Tibial nerve (tissue), 4 donors: ENCODE results near the gene VSX2. TPM values are rescaled to one million over a fixed set of nuclear protein-coding genes. Genes with fewer than 3 reads are reported as not detected.
A peak's percentile ranks its signal among the peaks of the same experiment; 100 is the strongest.

Experiments used
- DNase-seq, 2 donors: peaks; one replicate each; pipeline ENCODE4 v3.0.0-alpha.2; 2019; ENCODE audit warnings: low spot score in 2 of 2
- H3K27ac ChIP-seq, 4 donors: fragments of 200-600 bp; sonication (generic) in 3 of 4; one replicate each; pipeline ENCODE4 v1.5.1; 2017 to 2019; ENCODE audit warnings: mild to moderate bottlenecking in 1 of 4
- H3K27me3 ChIP-seq, 2 donors: fragments of 200-600 bp; sonication (generic) in 1 of 2; one replicate each; pipeline versions ENCODE4 v1.5.1 to v1.6.0; 2017 to 2019
- H3K36me3 ChIP-seq, 3 donors: fragments of 200-600 bp; sonication (generic); one replicate each; pipeline ENCODE4 v1.5.1; 2018 to 2019
- H3K4me1 ChIP-seq, 4 donors: fragments of 200-600 bp; sonication (generic) in 3 of 4; one replicate each; pipeline ENCODE4 v1.5.1; 2017 to 2019
- H3K4me3 ChIP-seq, 4 donors: fragments of 200-600 bp; sonication (generic) in 3 of 4; one replicate each; pipeline ENCODE4 v1.5.1; 2017 to 2019; ENCODE audit warnings: mild to moderate bottlenecking in 1 of 4, moderate library complexity in 1 of 4
- H3K9me3 ChIP-seq, 4 donors: fragments of 200-600 bp; sonication (generic) in 3 of 4; one replicate each; pipeline ENCODE4 v1.5.1; 2017 to 2019
- EP300 ChIP-seq, 2 donors: sonication (generic); formaldehyde crosslinking; IDR thresholded peaks; one replicate each; pipeline ENCODE4 v1.6.1; 2017; ENCODE audit warnings: antibody characterized with exemption in 2 of 2, mild to moderate bottlenecking in 1 of 2
- POLR2A ChIP-seq, 2 donors: fragments of 450-650 bp; IDR thresholded peaks; one replicate each; pipeline ENCODE4 v1.6.1; 2017; ENCODE audit warnings: antibody characterized with exemption in 2 of 2, mild to moderate bottlenecking in 2 of 2, moderate library complexity in 2 of 2
- WGBS, 2 donors: methylation state at CpG; one replicate each; pipeline ENCODE4 v1.1.5; 2018; 5-methylcytosine and 5-hydroxymethylcytosine counted together
- total RNA-seq, 4 donors: library from RNA; depleted of rRNA; stranded (reverse); fragments of >200 nt; gene quantifications; one replicate each; pipeline ENCODE4 v1.1.0, GENCODE V29; 2016
- TF ChIP-seq, protein P1 (sequence below), 5 experiments: fragments of 200-600 bp in 3 of 5; fragments of 450-650 bp in 2 of 5; sonication (generic) in 3 of 5; IDR thresholded peaks; one replicate each; pipeline ENCODE4 v1.5.1; 2016 to 2019; ENCODE audit warnings: antibody characterized with exemption in 5 of 5, mild to moderate bottlenecking in 3 of 5, moderate library complexity in 2 of 5

The VSX2 gene
- total RNA-seq, 4 donors from 2014 or later: not detected

DNA sequence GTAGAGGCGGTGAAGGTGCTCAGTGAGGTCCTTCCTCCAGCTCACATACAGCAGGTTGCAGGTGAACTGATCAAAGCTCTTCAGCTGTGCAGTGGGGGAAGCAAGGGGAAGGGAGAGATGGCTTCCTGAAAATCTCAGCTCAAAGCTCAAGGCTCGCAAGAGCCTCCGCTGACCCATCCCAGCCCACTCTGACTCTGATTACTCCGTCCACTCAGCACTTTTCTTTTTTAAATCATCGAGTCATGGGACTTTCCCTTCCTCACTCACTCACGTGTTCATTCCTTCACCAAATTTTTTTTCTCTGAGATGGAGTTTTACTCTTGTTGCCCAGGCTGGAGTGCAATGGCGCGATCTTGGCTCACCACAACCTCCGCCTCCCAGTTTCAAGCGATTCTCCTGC lies 58.7 kb downstream of the VSX2 start:
- TF ChIP-seq, protein P1, sequence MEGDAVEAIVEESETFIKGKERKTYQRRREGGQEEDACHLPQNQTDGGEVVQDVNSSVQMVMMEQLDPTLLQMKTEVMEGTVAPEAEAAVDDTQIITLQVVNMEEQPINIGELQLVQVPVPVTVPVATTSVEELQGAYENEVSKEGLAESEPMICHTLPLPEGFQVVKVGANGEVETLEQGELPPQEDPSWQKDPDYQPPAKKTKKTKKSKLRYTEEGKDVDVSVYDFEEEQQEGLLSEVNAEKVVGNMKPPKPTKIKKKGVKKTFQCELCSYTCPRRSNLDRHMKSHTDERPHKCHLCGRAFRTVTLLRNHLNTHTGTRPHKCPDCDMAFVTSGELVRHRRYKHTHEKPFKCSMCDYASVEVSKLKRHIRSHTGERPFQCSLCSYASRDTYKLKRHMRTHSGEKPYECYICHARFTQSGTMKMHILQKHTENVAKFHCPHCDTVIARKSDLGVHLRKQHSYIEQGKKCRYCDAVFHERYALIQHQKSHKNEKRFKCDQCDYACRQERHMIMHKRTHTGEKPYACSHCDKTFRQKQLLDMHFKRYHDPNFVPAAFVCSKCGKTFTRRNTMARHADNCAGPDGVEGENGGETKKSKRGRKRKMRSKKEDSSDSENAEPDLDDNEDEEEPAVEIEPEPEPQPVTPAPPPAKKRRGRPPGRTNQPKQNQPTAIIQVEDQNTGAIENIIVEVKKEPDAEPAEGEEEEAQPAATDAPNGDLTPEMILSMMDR (IDR thresholded peaks at IDR 0.05): no peak
- TF ChIP-seq EP300 (IDR thresholded peaks at IDR 0.05) (no peak), POLR2A (IDR thresholded peaks at IDR 0.05) (no peak)
- Histone ChIP-seq H3K27ac (no peak overlapping the region), H3K27me3 (no peaks in the 10 kb centered on the region), H3K4me3 (no peak overlapping the region), H3K4me1 (peaks cover 0 to 18% (median 2%) of the 10 kb centered on the region in 4 donors), H3K9me3 (no peaks in the 10 kb centered on the region), H3K36me3 (peaks cover 0 to 60% (median 14%) of the 10 kb centered on the region in 3 donors)
- DNase-seq: no peak
- 85 to 90% methylated on average over 10 of the region's 10 CpGs for WGBS, 2 donors

DNA sequence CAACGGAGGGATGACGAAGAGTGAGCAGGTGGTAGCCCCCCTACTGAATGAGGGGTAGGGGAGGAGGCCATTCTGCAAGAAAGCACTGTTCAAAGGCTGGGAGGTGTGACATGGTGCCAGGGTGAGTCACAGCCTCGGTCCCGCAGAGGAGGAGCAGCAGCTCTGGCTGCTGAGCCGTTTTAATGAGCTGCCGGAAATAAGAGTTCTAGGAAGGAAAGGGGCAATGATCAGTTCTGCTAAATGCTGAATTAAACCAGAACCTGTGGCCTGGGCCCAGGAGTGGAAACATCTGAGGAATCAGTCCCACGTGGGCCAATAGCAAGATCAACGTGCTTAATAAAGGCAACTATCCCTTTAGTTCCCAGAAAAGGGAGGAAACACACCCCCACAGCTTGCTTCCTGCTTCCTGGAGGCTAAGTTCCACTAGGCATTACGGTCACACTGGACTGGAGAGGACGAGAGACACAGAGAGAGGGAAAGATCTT lies 59.9 kb downstream of the VSX2 start:
- no peak overlapping the region for H3K4me3 ChIP-seq
- DNase-seq: no peak
- WGBS, 2 donors: 56 to 63% methylated on average over 10 of the region's 10 CpGs
- TF ChIP-seq POLR2A (IDR thresholded peaks at IDR 0.05): no peak
- TF ChIP-seq EP300 (IDR thresholded peaks at IDR 0.05): peak in 1 of 2 donors; percentile 47
- peaks cover 0 to 51% (median 14%) of the 10 kb centered on the region in 3 donors for H3K36me3 ChIP-seq
- H3K9me3 ChIP-seq: no peaks in the 10 kb centered on the region
- H3K27ac ChIP-seq: peak overlapping the region in 1 of 4 donors; percentile 60
- H3K27me3 ChIP-seq: no peaks in the 10 kb centered on the region
- peaks cover 0 to 24% (median 4%) of the 10 kb centered on the region in 4 donors for H3K4me1 ChIP-seq

DNA sequence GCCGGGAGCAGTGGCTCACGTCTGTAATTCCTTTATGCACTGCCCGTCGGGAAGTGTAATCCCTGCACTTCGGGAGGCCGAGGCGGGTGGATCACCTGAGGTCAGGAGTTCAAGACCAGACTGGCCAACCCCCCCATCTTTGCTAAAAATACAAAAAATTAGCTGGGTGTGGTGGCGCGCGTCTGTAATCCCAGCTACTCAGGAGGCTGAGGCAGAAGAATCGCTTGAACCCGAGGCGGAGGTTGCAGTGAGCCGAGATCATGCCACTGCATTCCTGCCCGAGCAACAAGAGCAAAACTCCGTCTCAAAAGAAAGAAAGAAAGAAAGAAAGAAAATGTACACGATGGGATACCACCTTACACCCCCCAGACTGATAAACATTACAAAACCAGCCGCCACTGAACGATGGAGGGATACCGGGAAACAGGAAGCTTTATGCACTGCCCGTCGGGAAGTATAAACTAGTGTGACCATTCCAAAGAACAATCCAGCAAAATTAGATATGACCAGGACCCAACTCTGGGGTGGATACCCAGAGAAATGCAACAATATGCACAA lies 62.4 kb downstream of the VSX2 start:
- 15 to 23% methylated on average over 22 of the region's 22 CpGs for WGBS, 2 donors
- Histone ChIP-seq H3K36me3 (peaks cover 0 to 25% (median 14%) of the 10 kb centered on the region in 3 donors), H3K9me3 (no peaks in the 10 kb centered on the region), H3K4me3 (peak overlapping the region; percentile 66 to 87 (median 84)), H3K27ac (peak overlapping the region in 3 of 4 donors; percentile 86 to 92 (median 90)), H3K27me3 (no peaks in the 10 kb centered on the region), H3K4me1 (peaks cover 0 to 24% (median 4%) of the 10 kb centered on the region in 4 donors)
- no peak for DNase-seq
- TF ChIP-seq POLR2A (IDR thresholded peaks at IDR 0.05) (no peak), EP300 (IDR thresholded peaks at IDR 0.05) (no peak)
- TF ChIP-seq, protein P1 (IDR thresholded peaks at IDR 0.05): no peak

DNA sequence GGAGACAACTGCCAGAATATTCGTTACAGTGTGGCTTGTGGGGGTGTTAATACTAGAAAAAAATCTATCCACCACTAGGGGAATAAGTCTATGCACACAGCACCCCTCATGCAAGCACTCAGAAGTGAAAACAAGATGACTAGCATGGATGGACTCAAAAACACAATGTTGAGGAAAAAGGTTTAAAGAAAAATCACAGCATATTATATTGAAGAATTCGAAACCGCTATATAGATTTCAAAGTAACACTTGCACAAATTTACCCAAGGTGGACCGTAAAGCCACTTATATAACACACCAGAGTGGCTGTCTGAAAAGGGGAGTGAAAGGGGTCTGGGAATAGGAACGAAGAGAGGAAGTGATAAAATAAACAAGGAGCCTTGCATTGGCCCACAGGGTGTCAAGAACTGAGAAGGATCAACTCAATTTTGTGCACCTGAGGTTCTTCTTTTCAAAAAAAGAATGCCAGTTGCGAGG lies 62.9 kb downstream of the VSX2 start:
- peak overlapping the region; percentile 66 to 87 (median 84) for H3K4me3 ChIP-seq
- peaks cover 0 to 24% (median 4%) of the 10 kb centered on the region in 4 donors for H3K4me1 ChIP-seq
- no peak for DNase-seq
- TF ChIP-seq, protein P1 (IDR thresholded peaks at IDR 0.05): peak; percentile 23 to 55 (median 39)
- no peak for TF ChIP-seq POLR2A (IDR thresholded peaks at IDR 0.05)
- H3K27me3 ChIP-seq: no peaks in the 10 kb centered on the region
- 0 to 1% methylated on average over 6 of the region's 6 CpGs for WGBS, 2 donors
- H3K9me3 ChIP-seq: no peaks in the 10 kb centered on the region
- peaks cover 0 to 20% (median 9%) of the 10 kb centered on the region in 3 donors for H3K36me3 ChIP-seq
- peak overlapping the region; percentile 71 to 92 (median 88) for H3K27ac ChIP-seq

DNA sequence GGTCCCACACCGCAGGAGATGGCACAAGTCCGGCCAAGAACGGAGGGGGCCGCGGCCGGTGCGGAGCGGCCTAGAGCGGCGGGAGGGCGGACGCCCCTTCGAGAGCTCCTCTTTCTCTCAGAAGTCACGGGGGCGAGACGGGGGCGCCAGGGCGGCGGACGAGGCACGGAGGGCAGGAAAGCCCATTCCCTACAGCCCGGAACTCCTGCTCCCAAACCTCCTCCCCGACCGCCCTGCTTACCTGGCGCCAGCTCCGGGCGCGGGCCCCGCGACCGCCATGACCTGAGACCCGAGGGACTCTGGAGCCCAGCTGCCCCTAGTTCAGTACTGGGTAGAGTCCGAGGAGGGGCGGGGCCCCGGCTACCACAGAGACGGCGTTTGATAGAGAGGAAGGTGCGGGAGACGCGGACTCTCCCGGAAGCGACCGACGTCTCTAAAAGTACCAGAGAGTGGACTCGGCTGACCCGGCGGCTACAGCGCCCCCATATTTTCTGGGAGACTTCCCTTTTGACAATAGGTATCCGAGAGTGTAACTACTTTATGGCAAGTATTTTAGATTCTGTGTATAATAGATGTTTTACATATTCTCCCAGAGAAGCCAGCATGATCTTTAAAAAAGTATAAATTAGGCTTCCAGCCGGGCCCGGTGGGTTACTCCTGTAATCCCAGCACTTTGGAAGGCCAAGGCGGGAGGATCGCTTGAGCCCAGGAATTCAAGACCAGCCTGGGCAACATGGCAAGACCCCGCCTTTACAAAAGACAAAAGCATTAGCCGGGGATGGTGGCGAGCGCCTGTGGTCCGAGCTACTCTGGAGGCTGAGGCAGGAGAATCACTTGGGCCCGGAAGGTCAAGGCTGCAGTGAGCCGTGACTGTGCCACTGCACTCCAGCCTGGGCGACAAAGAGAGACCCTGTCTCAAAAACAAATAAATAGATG lies 63.7 kb downstream of the VSX2 start, which contains the start of gene ABCD4:
Gene ABCD4 (minus strand): TSS at position 301 of the 936 bp plus-strand sequence. CDS start 22 bp downstream, at position 279.
- peak; percentile 89 to 94 for DNase-seq
- Histone ChIP-seq H3K27me3 (no peaks in the 10 kb centered on the region), H3K36me3 (peaks cover 0 to 14% (median 2%) of the 10 kb centered on the region in 3 donors), H3K27ac (peak within 1 kb of the TSS; percentile 71 to 92 (median 88)), H3K9me3 (no peaks in the 10 kb centered on the region), H3K4me3 (peak within 1 kb of the TSS; percentile 66 to 87 (median 84)), H3K4me1 (peaks cover 0 to 24% (median 4%) of the 10 kb centered on the region in 4 donors)
- WGBS, 2 donors: 12 to 14% methylated on average over 54 to 55 of the region's 61 CpGs
- TF ChIP-seq EP300 (IDR thresholded peaks at IDR 0.05): peak; percentile 60 to 77
- TF ChIP-seq, protein P1 (IDR thresholded peaks at IDR 0.05): peak in 3 of 5 experiments; percentile 40 to 68 (median 50)
- peak in 1 of 2 donors; percentile 41 for TF ChIP-seq POLR2A (IDR thresholded peaks at IDR 0.05)
